ENCODE results near the gene SPTBN1. TPM values are rescaled to one million over a fixed set of nuclear protein-coding genes. Genes with fewer than 3 reads are reported as not detected.

SPTBN1 gene
- total and polyA plus RNA-seq, 2 of the 13 experiments (the other 11 are each of a cell fraction or from before 2014, with no cell fraction given), result 123 to 299 TPM

GRCh38 chr2:54559593-54560145 is 103.5 kb downstream of the SPTBN1 start (continued):
- TF ChIP-seq ARID5B (CRISPR knock-in tag; IDR thresholded peaks at IDR 0.05) (peak; percentile 43; the same call in 1 of the 2 replicates), KDM5A (IDR thresholded peaks at IDR 0.05; ENCODE audit: borderline replicate concordance, low read length) (no peak), CCAR2 (optimal IDR thresholded peaks at IDR 0.05; ENCODE audit: low read depth, low read length) (no peak), PRMT3 (CRISPR knock-in tag; IDR thresholded peaks at IDR 0.05; ENCODE audit: borderline replicate concordance, low read depth) (0 out of 2 replicates have a peak, but pooled peaks have one; percentile 37), RNF2 (conservative IDR thresholded peaks at IDR 0.05; ENCODE audit: low read depth) (no peak), ZNF629 (CRISPR knock-in tag; conservative IDR thresholded peaks at IDR 0.05) (no peak), MAFG (CRISPR knock-in tag; IDR thresholded peaks at IDR 0.05) (no peak), ZNF510 (CRISPR knock-in tag; IDR thresholded peaks at IDR 0.05; ENCODE audit: low read depth) (no peak), POLR2AphosphoS5 (IDR thresholded peaks at IDR 0.05; ENCODE audit: low read depth, low read length) (peak; percentile 35), ZNF124 (CRISPR knock-in tag; IDR thresholded peaks at IDR 0.05) (0 out of 2 replicates have a peak, but pooled peaks have one; percentile 6), ZFP36L2 (CRISPR knock-in tag; IDR thresholded peaks at IDR 0.05) (no peak), PRDM15 (CRISPR knock-in tag; IDR thresholded peaks at IDR 0.05) (no peak), RBFOX2 (IDR thresholded peaks at IDR 0.05; ENCODE audit: low read depth, low read length) (peak; percentile 75; the same call in 1 of the 2 replicates), ARNT2 (CRISPR knock-in tag; IDR thresholded peaks at IDR 0.05; ENCODE audit: low read depth) (peak; percentile 74), STAT5B (CRISPR knock-in tag; IDR thresholded peaks at IDR 0.05) (no peak), KDM6A (CRISPR knock-in tag; IDR thresholded peaks at IDR 0.05; ENCODE audit: low read depth) (no peak), NR0B2 (CRISPR knock-in tag; IDR thresholded peaks at IDR 0.05) (no peak), IRF9 (CRISPR knock-in tag; IDR thresholded peaks at IDR 0.05; ENCODE audit: borderline replicate concordance) (no peak), LRRFIP1 (CRISPR knock-in tag; conservative IDR thresholded peaks at IDR 0.05) (no peak)
